K562 (cell line): ENCODE data around the gene LRP4. TPM values are rescaled to one million over a fixed set of nuclear protein-coding genes. Genes with fewer than 3 reads are reported as not detected.

Source experiments
- CBFA2T3 ChIP-seq: fragments of 450-650 bp; IDR thresholded peaks from 2 replicates; pipeline ENCODE4 v1.6.1; 2017
- CBX3 ChIP-seq, 2 experiments: IDR thresholded peaks; 1 replicate in 1 of 2; 2 replicates in 1 of 2; pipeline ENCODE4 v1.6.1; 2012; ENCODE audit warnings: inconsistent platforms in 2 of 2, low read length in 2 of 2, borderline replicate concordance in 1 of 2, control low read depth in 1 of 2
- CSDE1 ChIP-seq, 2 experiments: fragments of 450-650 bp; IDR thresholded peaks; 2 replicates each; pipeline ENCODE4 v1.6.1; 2016; ENCODE audit warnings: mild to moderate bottlenecking in 1 of 2
- EP400 ChIP-seq: fragments of 450-650 bp; IDR thresholded peaks from 2 replicates; pipeline ENCODE4 v1.6.1; 2017; ENCODE audit warnings: antibody characterized with exemption, mild to moderate bottlenecking, moderate library complexity
- GATAD2B ChIP-seq: fragments of 450-650 bp; IDR thresholded peaks from 2 replicates; pipeline ENCODE4 v1.6.1; 2017; ENCODE audit warnings: mild to moderate bottlenecking, borderline replicate concordance
- HDAC2 ChIP-seq: fragments of 450-650 bp; IDR thresholded peaks from 2 replicates; pipeline ENCODE4 v1.6.1; 2016; ENCODE audit warnings: mild to moderate bottlenecking
- ILF3 ChIP-seq: fragments of 450-650 bp; IDR thresholded peaks from 2 replicates; pipeline ENCODE4 v1.6.1; 2018; ENCODE audit warnings: antibody characterized with exemption, mild to moderate bottlenecking, moderate library complexity, borderline replicate concordance
- JUND ChIP-seq, 2 experiments: IDR thresholded peaks; 2 replicates in 1 of 2; 3 replicates in 1 of 2; pipeline ENCODE4 v1.6.1; 2011; ENCODE audit warnings: borderline replicate concordance in 2 of 2, low read depth in 2 of 2, low read length in 2 of 2, improper control_type of control experiment in 1 of 2, missing biosample characterization in 1 of 2, missing genetic modification characterization in 1 of 2, missing genetic modification reagents in 1 of 2
- KAT7 ChIP-seq: sonication (generic); formaldehyde crosslinking; IDR thresholded peaks from 2 replicates; pipeline ENCODE4 v1.8.0; 2022; ENCODE audit warnings: missing genetic modification reagents, mild to moderate bottlenecking, borderline replicate concordance
- MAFK ChIP-seq: IDR thresholded peaks from 2 replicates; pipeline ENCODE4 v1.6.1; 2011; ENCODE audit warnings: low read length, improper control_type of control experiment
- MCM2 ChIP-seq: fragments of 450-650 bp; IDR thresholded peaks from 2 replicates; pipeline ENCODE4 v1.6.1; 2017; ENCODE audit warnings: low read depth, mild to moderate bottlenecking
- NCOR1 ChIP-seq: fragments of 450-650 bp; IDR thresholded peaks from 2 replicates; pipeline ENCODE4 v1.6.1; 2016; ENCODE audit warnings: mild to moderate bottlenecking, moderate library complexity
- PHF20 ChIP-seq: fragments of 450-650 bp; IDR thresholded peaks from 2 replicates; pipeline ENCODE4 v1.6.1; 2018; ENCODE audit not compliant: partially characterized antibody
- SIN3A ChIP-seq, 2 experiments: fragments of 150-350 bp in 1 of 2; IDR thresholded peaks; 2 replicates each; pipeline ENCODE4 v1.6.1; 2011 to 2016; ENCODE audit warnings: borderline replicate concordance in 2 of 2, low read depth in 2 of 2, low read length in 2 of 2, mild to moderate bottlenecking in 2 of 2, moderate library complexity in 2 of 2; ENCODE audit not compliant: control insufficient read depth in 1 of 2
- SIN3B ChIP-seq: fragments of 450-650 bp; IDR thresholded peaks from 2 replicates; pipeline ENCODE4 v1.6.1; 2017; ENCODE audit warnings: low read depth, mild to moderate bottlenecking, moderate library complexity
- SRSF3 ChIP-seq: fragments of 200-400 bp; formaldehyde crosslinking; IDR thresholded peaks from 2 replicates; pipeline ENCODE4 v1.6.1; 2016; ENCODE audit warnings: mild to moderate bottlenecking, low read length, moderate library complexity; ENCODE audit not compliant: insufficient read depth
- TEAD2 ChIP-seq: fragments of 450-650 bp; IDR thresholded peaks from 2 replicates; pipeline ENCODE4 v1.6.1; 2016; ENCODE audit warnings: missing genetic modification characterization, control low read depth, missing compliant biosample characterization
- TRIM24 ChIP-seq, 2 experiments: fragments of 450-650 bp; IDR thresholded peaks; 2 replicates each; pipeline ENCODE4 v1.6.1; 2016
- ZBTB7A ChIP-seq: IDR thresholded peaks from 2 replicates; pipeline ENCODE4 v1.6.1; 2011; ENCODE audit warnings: low read depth, mild to moderate bottlenecking, low read length, moderate library complexity, borderline replicate concordance; ENCODE audit not compliant: control insufficient read depth
- polyA plus RNA-seq, 8 experiments: library from polyadenylated mRNA; depleted of rRNA in 4 of 8; stranded (reverse) in 5 of 8; unstranded in 3 of 8; fragments of >200 nt; fragmentation: Nextera tagmentation in 2 of 8; fragmentation: Illumina TruSeq in 1 of 8; extraction: Ambion mirVana in 2 of 8; extraction: Trizol in 1 of 8; gene quantifications; 2 replicates each; pipeline versions ENCODE4 v1.2.1 to v1.2.3, GENCODE V29; 2011 to 2014; ENCODE audit warnings: inconsistent platforms in 1 of 8, missing spikeins in 1 of 8
- total RNA-seq, 7 experiments: library from RNA; depleted of rRNA in 6 of 7; stranded (reverse); fragments of >200 nt in 6 of 7; fragmentation: Illumina TruSeq in 2 of 7; extraction: Trizol in 2 of 7; gene quantifications; 2 replicates each; pipeline versions ENCODE4 v1.2.1 to v1.2.3, GENCODE V29; 2011 to 2021; ENCODE audit warnings: low replicate concordance in 1 of 7
- TF ChIP-seq, protein P1 (sequence below): sonication (generic); formaldehyde crosslinking; IDR thresholded peaks from 2 replicates; pipeline ENCODE4 v1.8.1; 2023; ENCODE audit warnings: mild to moderate bottlenecking, missing genetic modification reagents, moderate library complexity
- TF ChIP-seq, protein P2 (sequence below), 2 experiments: fragments of 250-450 bp in 1 of 2; fragments of 450-650 bp in 1 of 2; sonication (Bioruptor Pico) in 1 of 2; IDR thresholded peaks; 2 replicates each; pipeline versions ENCODE4 v1.6.1 to v1.8.0; 2016 to 2021; ENCODE audit warnings: mild to moderate bottlenecking in 2 of 2, moderate library complexity in 2 of 2, missing compliant biosample characterization in 1 of 2, missing genetic modification characterization in 1 of 2
- TF ChIP-seq, protein P3 (sequence below): IDR thresholded peaks from 2 replicates; pipeline ENCODE4 v1.6.1; 2012; ENCODE audit warnings: low read depth, low read length, improper control_type of control experiment, borderline replicate concordance

The LRP4 gene
- total and polyA plus RNA-seq, 9 of the 15 experiments (the other 6 are each of a cell fraction or from before 2014, with no cell fraction given), result 0.04 to 0.54 (median 0.10) TPM

DNA sequence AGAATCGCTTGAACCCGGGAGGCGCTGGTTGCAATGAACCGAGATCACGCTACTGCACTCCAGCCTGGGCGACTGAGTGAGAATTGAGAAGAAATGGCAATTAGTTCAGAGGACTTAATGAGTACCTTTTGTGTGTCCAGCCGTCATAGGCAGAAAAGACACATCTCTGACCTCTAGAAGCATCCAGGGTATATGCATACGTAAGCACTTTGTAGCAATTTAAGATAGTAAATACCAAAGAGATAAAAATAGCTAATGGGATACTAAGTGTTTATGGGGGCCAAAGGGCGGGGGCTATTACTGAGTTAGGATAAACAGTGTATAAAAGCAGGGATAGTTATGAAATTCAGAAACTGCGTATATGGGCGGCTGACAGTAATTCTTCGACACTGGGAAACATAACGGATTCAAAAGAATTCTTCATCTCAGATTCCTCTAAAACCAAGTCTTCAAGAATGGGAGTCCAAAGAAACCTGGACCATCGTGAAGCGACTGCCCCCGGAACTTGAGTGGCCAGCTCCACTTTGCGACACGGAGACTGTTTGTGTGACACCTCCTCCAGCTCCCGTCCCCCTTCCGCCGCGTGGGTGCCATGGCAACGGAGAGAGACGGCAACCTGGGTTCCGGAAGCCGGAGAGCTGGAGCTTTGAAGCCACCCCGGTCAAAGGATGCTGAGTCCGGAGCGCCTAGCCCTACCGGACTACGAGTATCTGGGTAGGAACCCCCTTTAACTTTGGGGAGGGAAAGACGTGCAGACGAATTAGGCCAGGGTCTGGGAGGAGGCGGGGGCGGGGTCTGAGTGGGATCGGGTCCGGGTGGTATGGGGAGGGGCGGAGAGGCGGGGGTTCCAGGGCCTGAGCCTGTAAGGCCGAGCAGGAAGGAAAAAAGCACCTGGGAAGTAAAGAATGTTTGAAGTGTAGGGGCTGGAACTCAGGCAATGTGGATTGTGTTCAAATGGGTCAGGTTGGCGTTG is 18.1 kb upstream of the LRP4 start, which contains the start of gene CSTPP1 (continued):
- TF ChIP-seq, protein P1, sequence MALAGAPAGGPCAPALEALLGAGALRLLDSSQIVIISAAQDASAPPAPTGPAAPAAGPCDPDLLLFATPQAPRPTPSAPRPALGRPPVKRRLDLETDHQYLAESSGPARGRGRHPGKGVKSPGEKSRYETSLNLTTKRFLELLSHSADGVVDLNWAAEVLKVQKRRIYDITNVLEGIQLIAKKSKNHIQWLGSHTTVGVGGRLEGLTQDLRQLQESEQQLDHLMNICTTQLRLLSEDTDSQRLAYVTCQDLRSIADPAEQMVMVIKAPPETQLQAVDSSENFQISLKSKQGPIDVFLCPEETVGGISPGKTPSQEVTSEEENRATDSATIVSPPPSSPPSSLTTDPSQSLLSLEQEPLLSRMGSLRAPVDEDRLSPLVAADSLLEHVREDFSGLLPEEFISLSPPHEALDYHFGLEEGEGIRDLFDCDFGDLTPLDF (CRISPR knock-in tag), result 0 out of 2 replicates have a peak, but pooled peaks have one; percentile 36
- peak; percentile 23; the same call in 1 of the 2 replicates for TF ChIP-seq EP400
- no peak for TF ChIP-seq SRSF3
- peak; percentile 80 for TF ChIP-seq MAFK
- TF ChIP-seq, protein P2, sequence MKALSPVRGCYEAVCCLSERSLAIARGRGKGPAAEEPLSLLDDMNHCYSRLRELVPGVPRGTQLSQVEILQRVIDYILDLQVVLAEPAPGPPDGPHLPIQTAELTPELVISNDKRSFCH (CRISPR knock-in tag; IDR thresholded peaks at IDR 0.05), result no peak
- TF ChIP-seq, protein P2 (tag; IDR thresholded peaks at IDR 0.05), result 0 out of 2 replicates have a peak, but pooled peaks have one; percentile 22
- TF ChIP-seq ZBTB7A, result 0 out of 2 replicates have a peak, but pooled peaks have one; percentile 34
- TF ChIP-seq ILF3, result 0 out of 2 replicates have a peak, but pooled peaks have one; percentile 50
- no peak for TF ChIP-seq MCM2
- TF ChIP-seq PHF20, result peak; percentile 94
- peak; percentile 66 for TF ChIP-seq HDAC2
- TF ChIP-seq CBX3 (IDR thresholded peaks at IDR 0.05; ENCODE audit: borderline replicate concordance in 1 of 2, low read length in 2 of 2), result peak in 1 of 2 experiments; percentile 97; a peak in 2 of 3 replicates
- peak; percentile 16; the same call in 1 of the 2 replicates for TF ChIP-seq NCOR1
- TF ChIP-seq, protein P3, sequence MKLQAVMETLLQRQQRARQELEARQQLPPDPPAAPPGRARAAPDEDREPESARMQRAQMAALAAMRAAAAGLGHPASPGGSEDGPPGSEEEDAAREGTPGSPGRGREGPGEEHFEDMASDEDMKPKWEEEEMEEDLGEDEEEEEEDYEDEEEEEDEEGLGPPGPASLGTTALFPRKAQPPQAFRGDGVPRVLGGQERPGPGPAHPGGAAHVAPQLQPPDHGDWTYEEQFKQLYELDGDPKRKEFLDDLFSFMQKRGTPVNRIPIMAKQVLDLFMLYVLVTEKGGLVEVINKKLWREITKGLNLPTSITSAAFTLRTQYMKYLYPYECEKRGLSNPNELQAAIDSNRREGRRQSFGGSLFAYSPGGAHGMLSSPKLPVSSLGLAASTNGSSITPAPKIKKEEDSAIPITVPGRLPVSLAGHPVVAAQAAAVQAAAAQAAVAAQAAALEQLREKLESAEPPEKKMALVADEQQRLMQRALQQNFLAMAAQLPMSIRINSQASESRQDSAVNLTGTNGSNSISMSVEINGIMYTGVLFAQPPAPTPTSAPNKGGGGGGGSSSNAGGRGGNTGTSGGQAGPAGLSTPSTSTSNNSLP, result no peak
- 0 out of 2 replicates have a peak, but pooled peaks have one; percentile 67 for TF ChIP-seq GATAD2B
- TF ChIP-seq CBFA2T3, result no peak
- TF ChIP-seq SIN3A (IDR thresholded peaks at IDR 0.05; ENCODE audit: borderline replicate concordance in 2 of 2, control insufficient read depth in 1 of 2, low read depth in 2 of 2, low read length in 2 of 2), result peak; percentile 56 to 63; a peak in 3 of 4 replicates
- TF ChIP-seq TEAD2, result no peak
- TF ChIP-seq SIN3B, result 0 out of 2 replicates have a peak, but pooled peaks have one; percentile 47
- TF ChIP-seq KAT7 (CRISPR knock-in tag), result 0 out of 2 replicates have a peak, but pooled peaks have one; percentile 13
- TF ChIP-seq CSDE1 (IDR thresholded peaks at IDR 0.05), result peak in 1 of 2 experiments; percentile 94; a peak in 2 of 4 replicates
- TF ChIP-seq JUND (IDR thresholded peaks at IDR 0.05; ENCODE audit: borderline replicate concordance, low read depth, low read length), result peak; percentile 61; the same call in 1 of the 2 replicates
- peak; percentile 30; the same call in 1 of the 3 replicates for TF ChIP-seq JUND (tag; IDR thresholded peaks at IDR 0.05; ENCODE audit: borderline replicate concordance, low read depth, low read length)
- peak in 1 of 2 experiments; percentile 98; a peak in 2 of 4 replicates for TF ChIP-seq TRIM24 (IDR thresholded peaks at IDR 0.05)
